HG03354 (cell line): ENCODE results near the gene ARHGEF19.

Source experiments
- ATAC-seq: cut with Tn5 transposase; IDR thresholded peaks from one replicate; pipeline ENCODE4 v1.9.1; 2021; ENCODE audit warnings: mild to moderate bottlenecking; ENCODE audit not compliant: unreplicated experiment, poor library complexity, severe bottlenecking

ARHGEF19 gene

DNA sequence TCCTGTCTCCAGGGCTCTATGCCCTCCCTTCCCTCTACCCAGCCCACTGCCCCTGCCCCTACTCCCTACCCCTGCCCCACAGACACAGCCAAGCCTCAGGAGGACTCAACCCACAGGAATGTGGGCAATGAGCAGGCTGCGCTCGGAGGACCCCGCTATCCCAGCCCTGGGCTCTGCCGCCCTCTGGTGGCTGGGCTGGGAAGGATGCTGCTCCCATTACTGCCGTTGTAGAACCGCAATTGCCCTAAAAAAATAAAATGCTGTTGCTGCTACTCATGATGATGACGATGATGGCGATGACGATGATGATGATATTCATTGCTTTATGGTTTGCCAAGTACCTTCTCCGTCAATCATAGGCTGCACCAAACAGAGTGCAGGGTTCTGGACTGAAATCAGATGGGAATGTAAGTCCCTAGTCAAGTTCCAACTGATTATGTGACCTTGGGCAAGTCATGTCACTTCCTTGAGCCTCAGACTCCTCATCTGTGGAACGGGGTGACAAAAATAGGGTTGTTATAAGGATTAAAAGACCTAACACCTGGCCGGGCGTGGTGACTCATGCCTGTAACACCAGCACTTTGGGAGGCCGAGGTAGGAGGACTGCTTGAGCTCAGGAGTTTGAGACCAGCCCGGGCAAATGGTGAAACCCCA is 24.6 kb downstream of the ARHGEF19 start:
- no peak for ATAC-seq

DNA sequence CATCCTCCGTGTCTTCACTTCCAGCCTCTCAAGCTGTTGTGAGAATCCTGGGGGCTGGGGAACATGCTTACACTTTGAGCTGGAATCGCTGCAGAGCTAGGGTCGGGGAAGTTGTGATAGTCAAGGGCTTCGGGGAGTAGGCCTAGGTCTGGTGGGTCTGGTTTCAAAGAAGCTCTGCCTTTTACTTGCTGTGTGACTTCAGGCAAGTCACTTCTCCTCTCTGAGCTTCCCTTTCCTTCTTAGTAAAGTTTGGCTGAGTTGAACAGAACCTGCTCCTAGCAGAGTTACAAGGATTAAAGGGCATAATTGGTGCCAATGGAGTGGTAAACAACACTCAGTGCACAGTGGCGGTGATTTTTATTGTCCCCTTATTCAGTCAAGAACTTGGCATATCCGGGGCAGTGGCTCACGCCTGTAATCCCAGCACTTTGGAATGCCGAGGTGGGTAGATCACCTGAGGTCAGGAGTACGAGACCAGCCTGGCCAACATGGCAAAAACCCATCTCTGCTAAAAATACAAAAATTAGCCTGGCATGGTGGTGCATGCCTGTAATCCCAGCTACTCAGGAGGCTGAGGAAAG is 25.7 kb downstream of the ARHGEF19 start:
- no peak for ATAC-seq

DNA sequence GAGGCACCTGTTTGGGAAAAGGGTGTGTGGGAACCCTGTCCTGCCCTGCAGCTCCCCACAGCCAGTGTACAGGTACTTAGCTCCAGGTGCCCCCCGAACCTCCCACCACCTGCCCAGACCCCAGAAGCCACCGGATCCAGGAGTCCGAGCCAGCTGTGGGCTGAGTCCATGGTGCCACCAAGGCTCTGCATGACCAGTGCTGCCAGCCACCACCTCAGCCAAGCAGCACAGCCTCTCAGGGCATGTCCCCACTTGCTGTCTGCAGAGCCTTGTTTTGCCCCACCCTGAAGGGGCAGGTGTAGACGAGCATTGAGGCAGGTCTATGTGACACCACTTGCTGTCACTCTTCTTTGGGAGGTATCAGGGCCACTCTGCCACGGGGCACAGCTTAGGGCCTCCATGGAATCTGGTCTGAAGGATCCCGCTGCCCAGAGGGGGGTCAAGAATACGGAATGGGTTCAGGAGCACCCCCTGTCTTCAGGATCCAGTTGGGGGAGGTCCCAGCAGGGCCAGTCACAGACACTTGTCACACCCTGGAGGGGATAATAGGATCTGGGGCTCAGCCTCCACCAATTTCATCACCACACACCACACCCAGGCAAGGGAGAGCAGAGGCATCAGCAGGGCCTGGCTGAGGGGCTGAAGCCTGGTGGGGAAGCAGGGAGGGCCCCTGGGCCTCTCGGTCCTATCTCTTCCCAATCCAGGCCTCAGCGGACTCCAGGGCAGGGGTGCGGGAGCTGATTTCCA is 27.7 kb downstream of the ARHGEF19 start:
- ATAC-seq = no peak

DNA sequence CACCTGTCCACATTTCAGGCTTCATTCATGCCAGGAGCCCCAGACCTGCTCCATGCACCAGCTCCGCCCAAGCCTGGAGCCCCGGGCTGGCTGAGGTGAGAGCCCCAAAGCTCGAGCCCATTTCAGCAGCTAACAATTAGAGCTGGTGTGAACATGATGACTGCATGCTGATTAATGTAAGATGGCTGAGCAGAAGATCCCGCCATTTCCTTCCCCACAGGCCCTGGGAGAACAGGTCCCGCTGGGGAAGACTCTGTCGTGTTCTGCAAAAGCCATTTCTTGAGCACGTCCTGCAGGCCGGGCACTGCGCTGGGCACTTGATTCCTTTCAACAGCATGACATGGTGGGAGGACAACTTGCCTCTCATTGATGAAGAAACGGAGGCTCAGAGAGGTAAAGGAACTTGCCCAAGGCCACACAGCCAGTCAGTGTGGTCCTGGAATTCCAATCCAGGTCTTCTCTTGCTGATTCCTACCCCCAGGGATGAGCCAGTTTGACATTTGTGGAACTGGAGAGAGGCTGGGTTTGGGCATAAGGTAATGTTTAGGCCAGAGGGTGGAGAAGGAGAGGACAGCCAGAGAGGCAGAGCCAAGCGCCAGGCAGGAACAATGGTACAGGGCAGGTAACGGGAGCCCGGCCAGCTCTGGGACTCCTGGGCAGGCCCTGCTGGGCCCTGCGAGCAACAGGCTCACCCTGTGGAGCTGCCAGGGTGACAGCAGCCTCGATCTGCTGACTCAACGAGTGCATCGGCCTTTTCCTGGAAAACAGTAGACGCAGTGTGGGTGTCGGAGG is 28.5 kb downstream of the ARHGEF19 start:
- ATAC-seq = no peak

DNA sequence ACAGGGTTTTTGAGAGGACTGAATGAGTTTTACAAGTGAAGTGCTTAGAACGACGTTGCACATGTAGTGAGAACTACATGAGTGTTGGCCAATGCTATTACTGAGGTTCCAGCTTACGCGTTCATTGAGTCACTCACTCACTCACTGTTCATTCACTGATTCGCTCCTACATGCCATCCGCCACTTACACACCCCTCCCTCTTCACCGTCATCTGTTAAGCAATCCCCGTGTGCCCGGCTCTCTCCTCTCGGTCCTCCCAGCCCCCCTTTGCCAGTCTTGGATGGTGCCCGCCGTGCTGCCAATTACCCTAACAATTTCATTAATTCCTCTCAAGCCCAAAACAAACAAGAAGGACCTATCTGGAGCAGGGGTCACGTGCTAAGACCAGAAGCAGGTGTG is 29.3 kb downstream of the ARHGEF19 start:
- ATAC-seq = no peak

DNA sequence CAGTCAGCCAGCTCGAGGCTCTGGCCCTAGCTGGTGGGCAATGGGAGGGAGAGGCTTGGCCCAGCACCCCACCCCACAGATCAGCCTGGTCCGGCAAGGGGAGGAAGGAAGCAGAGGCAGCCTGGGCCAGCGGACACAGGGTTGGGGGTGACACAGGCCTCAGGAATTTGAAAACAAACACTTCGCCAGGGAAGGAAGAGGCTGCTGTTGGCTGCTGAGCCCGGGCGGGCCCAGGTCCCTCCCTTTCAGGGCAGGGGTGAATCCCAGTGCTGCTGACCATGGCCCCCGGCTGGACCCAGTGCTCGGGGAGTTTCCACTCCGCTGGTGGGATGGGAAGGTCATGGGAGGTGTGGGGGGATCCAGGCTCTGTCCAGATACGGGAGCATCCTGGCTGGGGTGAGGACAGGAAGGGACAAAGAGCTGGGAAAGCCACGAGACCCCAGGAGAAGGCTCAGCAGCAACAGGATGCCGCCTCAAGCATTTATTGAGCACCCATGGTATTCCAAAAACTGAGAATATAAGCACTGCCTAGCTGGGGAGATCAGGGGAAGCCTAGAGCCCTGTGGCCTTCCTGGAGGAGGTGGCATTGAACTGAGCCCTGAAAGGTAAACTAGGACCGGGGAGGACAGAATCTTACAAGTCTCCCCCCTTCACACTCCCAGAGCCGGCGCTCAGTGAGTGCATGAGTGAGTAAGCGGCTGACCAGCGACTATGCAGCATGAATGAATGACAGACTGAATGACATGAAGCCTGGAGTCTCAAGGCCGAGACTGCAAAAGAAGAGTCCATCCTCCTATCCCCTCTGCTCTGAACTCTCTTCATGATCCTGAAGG is 30.3 kb downstream of the ARHGEF19 start:
- ATAC-seq = no peak

DNA sequence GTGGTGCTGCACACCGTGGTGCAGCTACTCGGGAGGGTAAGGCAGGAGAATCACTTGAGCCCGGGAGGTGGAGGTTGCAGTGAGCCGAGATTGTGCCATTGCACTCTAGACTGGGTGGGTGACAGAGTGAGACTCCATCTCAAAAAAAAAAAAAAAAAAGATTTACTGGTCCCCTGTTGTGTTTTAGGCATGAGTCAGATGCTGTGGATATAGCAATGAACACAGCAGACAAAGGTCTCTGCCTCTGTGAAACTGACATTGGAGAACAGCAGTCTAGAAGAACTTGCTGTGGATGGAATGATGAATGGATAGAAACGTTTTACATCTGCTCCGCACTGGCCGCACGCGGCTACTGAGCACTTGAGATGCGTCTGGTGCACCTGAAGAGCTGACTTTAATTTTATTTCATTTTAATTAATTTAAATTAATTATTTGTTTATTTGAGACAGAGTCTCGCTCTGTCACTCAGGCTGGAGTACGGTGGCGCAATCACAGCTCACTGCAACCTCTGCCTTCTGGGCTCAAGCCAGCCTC is 32.1 kb downstream of the ARHGEF19 start:
- ATAC-seq = no peak

DNA sequence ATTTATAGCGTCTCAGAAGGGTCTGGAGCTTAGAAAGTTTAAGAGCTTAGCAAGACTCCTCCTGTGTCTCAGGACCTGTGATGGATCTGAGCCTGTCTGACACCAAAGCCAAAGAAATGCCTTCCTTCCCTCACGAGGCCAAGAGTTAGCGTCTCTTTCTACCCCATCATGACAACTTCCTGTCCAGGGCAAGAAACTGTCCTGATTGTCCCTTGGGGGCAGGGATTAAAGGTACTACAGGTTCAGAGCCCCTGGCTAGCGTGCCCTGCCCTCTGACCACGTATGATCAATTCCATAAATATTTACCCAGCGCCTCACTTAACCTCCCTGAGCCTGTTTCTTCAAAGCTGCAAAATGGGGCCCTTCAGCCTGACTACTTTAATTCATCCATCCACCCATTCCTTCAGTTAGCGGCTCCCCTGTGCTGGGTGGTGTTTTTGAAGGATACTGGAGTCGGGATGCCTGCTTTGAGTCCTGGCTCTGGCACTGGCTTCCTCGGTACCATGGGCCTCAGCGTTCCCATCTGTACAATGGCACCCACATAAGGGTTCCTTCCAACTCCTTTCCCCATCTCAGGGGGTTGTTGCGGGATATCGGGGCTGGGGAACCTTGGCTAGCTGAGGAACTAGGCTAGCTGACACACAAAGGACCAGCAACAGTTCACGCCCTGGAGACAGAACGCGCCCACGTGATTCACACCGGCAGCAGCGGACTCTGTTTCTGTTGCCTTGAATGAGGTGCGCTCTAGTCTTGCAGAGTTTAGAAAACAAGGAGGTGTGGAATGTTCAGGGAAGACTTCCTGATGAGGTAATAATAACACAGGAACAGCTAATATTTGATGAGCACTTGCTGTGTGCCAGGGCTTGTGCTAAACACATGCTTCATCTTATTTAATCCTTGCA is 33.6 kb downstream of the ARHGEF19 start:
- no peak for ATAC-seq

DNA sequence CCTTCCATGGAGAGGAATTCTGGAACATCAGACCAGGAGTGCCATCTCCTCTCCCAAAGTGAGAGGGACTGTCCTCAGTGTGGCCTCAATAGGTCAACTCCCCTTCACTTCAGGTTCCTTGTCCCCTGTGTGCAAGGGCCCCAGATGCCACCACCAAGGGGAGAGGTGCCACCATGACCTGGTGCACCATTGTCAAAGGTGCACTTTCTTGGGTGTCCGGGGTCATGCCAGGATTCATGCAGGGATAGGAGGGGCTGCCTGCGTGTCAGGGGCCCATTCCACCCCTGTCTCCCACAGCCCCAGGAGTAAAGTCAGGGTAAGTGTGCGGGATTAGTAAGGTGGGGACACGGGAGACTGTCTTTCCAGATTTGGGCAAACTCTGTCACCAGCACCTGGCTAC is 35.1 kb downstream of the ARHGEF19 start:
- no peak for ATAC-seq

DNA sequence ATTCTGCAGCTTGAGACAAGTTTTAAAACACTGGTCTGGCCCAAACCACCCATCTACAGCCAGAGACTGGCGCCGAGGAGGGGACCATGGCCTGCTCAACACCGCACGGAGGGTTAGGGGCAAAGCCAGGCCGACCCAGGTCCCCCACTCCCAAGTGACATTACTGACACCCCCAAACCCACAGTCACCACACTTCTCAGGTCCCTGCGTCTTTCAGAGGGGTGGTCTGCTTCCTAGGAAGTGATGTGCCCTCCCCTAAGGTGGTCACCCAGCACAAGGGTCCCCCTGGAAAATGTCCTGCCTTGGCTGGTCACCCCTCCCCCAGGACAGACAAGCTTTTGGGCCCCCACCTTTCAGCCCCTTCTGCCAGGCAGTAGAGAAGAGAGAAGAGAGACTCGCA is 35.8 kb downstream of the ARHGEF19 start:
- no peak for ATAC-seq

DNA sequence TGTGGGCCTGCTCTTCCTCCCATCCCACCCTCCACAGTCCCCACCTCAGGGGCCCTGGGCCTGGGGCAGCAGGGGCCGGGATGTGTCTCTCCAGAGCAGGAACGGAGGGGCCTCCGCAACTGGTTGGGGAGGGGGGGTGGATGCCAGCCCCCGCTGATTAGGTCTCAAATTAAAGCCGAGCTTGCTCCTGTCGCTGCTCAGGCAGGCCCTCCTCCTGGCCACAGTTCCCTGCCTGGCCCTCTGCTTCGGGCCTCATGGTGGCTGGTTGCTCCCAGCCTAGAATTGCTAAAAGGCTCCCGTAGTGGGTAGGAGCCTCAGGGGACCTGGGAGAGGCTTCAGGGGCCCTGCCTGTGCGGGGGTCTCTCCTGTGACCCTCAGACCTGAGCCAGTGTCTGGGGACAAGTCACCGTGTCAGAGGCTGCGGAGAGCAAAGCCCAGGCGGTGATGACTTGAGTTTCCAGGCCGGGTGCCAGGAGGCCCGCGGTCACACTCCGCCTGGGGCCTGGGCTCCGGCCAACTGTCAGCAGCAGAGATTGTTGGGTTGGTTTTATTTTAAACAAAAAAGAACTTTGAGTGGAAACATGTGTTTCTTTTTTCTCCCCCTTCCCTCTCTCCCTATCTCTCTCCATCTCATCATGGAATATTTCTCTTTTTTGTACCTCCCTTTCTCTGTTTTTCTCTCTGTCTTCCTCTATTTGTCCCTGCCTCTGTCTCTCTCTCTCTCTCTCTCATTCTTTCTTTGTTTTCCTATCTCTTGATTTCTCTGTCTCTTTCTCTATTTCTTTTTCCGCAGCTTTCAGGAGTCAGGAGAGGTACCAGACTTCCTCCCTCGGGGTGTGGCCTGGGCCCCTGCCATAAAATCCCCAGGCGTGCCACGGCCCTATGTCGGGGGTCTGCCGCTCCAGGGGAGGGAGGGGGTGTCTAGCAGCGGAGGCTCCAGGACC is 36.6 kb downstream of the ARHGEF19 start:
- no peak for ATAC-seq

DNA sequence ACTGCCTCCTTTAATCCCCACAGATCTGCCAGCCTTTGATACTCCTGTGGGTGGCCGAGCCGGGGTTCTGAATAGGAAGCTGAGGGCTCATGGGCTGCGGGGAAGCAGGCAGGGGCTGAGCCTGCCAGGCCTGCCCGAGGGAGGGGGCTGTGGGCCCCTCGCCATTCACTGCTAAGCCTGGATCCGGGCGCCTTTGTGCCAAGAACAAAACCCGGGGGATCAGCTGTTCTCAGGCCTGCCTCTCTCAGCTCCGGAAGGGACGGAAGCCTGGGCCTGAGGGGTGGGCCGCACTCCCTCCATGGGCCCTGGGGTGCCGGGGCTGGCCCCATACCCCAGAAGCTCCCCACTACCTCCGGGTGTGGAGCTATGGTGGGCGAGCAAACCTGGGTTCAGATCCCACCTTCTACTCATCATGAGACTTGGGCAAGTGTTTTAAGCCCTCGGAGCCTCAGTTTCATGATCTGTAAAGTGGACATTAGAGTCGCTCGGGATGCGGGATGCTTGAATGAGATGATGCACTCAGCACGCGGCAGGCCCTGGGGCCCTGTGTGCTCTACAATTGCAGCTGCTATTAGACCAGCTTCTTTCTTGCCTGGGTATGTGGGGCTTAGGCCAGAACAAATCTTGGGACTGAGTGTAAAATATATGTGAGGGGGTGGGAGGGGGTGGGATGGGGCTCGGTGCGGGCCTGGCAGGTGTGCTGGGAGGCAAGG is 37.4 kb downstream of the ARHGEF19 start:
- no peak for ATAC-seq

DNA sequence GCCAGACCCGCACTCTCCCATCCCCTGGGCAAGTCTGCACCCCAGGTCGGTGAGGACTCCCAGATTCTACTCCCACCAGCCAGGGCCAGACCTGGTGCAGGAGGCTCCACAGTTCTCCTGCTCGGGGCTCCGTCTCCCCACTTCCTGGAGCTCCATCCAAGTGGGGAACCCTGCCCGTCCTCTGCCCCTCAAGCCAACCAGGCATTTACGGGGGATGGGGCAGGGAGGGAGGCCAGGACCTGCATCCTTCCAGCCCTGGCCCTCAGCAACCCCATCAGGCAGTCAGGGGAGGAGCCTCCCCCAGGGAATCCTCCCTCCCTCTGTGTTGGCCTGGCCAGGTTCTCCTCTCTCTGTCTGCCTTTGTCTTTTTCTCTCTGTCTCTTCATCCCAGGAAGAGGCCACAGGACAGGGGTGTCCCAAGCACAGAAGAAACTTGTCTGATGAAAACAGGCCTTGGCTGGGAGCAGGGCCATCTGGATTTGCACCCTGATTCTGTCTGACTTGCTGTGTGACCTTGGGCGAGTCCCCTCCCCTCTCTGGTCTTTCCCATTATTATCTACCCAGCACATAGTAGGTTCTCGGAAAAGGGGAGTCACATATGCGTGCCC is 38.1 kb downstream of the ARHGEF19 start:
- no peak for ATAC-seq

DNA sequence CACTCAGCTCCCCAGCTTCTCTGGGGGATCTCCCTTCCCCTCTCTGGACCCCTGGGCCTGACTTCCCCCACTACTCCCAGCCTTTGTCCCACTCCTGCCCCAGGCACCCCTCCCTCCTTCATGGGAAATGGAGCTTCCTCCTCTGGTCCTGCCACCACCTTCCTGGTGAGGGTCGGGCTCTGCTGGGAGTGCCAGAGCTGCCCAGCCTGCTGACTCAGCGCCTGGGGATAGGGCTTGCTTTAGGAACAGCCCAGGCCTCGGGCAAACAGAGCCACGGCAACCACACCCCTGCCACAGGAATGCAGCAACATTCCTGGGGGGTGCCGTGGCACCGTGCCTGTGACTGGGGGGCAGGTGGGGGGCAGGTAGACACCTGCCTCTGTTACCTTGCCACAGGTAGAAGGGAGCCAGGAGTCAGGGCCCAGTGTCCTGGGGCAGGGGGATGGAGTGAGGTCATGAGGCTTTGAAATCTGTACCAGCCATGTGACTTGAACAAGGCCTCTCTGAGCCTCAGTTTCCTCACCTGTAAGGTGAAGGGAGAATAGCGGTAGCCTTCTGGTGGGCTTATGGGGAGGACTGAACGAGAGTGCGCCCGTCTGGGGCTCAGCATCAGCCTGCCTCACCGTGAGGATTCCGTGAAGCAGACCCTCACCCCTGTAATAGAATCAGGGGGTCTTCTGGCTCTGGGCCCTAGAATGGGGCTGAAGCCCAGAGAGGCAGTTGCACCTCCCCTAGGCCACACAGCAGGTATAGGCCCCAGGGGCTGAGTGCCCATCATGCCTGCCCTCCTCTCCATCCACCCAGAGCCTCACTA is 38.8 kb downstream of the ARHGEF19 start:
- no peak for ATAC-seq

DNA sequence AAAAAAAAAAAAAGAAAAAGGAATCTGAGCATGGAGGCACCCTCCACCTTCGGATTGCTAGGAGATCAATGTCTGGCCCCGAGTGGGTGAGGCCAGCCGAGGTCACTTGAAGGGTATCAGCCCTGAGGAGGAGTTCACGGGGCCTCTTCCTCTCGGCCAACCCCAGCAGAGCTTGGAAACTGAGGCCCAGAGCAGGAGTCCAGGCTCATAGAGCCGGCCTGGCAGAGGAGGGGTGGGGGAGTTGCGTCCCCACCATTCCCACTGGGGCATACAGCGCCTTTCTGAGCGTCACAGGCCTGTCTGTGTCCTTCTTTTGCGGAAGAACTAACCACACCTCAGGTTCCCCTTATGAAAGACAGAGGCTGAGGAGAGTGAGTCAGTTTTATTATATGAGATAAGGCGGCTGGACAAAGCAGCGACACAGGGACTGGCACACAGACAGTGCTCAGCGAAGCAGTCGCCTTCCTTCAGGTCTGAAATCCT is 39.4 kb downstream of the ARHGEF19 start:
- no peak for ATAC-seq
